Calu3 (cell line): ENCODE measurements around the gene KATNAL2. TPM values are rescaled to one million over a fixed set of nuclear protein-coding genes. Genes with fewer than 3 reads are reported as not detected.

Experiments
- BruUV-seq: library from RNA; stranded (reverse); fragments of 400-500 nt; replicated peaks from 2 replicates; lab custom pipeline; 2021; lab: Mats Ljungman, UMichigan
- CTCF ChIA-PET: fragments of 300-600 bp; sonication (Branson Sonifier 250); formaldehyde crosslinking; loops from one replicate; lab custom pipeline; 2022; ENCODE audit warnings: antibody characterized with exemption; lab: Charles Lee
- DNase-seq: peaks from one replicate; pipeline ENCODE4 v3.0.0; 2022
- H3K27ac Mint-ChIP-seq: one replicate; pipeline ENCODE4 v1.8.0; 2022; ENCODE audit warnings: mixed read lengths; ENCODE audit not compliant: unreplicated experiment
- H3K27me3 Mint-ChIP-seq: one replicate; pipeline ENCODE4 v1.8.0; 2022; ENCODE audit warnings: mixed read lengths; ENCODE audit not compliant: unreplicated experiment
- H3K36me3 Mint-ChIP-seq: one replicate; pipeline ENCODE4 v1.8.0; 2022; ENCODE audit warnings: mild to moderate bottlenecking, moderate library complexity, mixed read lengths; ENCODE audit not compliant: insufficient read depth, unreplicated experiment
- H3K4me1 Mint-ChIP-seq: one replicate; pipeline ENCODE4 v1.8.0; 2022; ENCODE audit warnings: mild to moderate bottlenecking, low read depth, mixed read lengths; ENCODE audit not compliant: unreplicated experiment
- H3K4me3 Mint-ChIP-seq: one replicate; pipeline ENCODE4 v1.8.0; 2022; ENCODE audit warnings: mild to moderate bottlenecking, low read depth, moderate library complexity, mixed read lengths; ENCODE audit not compliant: unreplicated experiment
- H3K9me3 Mint-ChIP-seq: one replicate; pipeline ENCODE4 v1.8.0; 2022; ENCODE audit warnings: low read depth, mixed read lengths; ENCODE audit not compliant: unreplicated experiment
- intact Hi-C: fragments of 100-400 bp; cut with micrococcal nuclease; formaldehyde crosslinking; loops from one replicate; pipeline ENCODE4 v1.10.0; 2022; ENCODE audit not compliant: unreplicated experiment
- total RNA-seq: library from RNA; stranded (reverse); gene quantifications from 2 replicates; pipeline ENCODE4 v1.2.3, GENCODE V29; 2022
- TF ChIP-seq, protein P1 (sequence below): fragments of 200-600 bp; IDR thresholded peaks from one replicate; pipeline ENCODE4 v1.8.0; 2022; ENCODE audit warnings: antibody characterized with exemption; ENCODE audit not compliant: unreplicated experiment

Gene KATNAL2
- total RNA-seq, 1 experiment from 2014 or later: 5.7 TPM

DNA sequence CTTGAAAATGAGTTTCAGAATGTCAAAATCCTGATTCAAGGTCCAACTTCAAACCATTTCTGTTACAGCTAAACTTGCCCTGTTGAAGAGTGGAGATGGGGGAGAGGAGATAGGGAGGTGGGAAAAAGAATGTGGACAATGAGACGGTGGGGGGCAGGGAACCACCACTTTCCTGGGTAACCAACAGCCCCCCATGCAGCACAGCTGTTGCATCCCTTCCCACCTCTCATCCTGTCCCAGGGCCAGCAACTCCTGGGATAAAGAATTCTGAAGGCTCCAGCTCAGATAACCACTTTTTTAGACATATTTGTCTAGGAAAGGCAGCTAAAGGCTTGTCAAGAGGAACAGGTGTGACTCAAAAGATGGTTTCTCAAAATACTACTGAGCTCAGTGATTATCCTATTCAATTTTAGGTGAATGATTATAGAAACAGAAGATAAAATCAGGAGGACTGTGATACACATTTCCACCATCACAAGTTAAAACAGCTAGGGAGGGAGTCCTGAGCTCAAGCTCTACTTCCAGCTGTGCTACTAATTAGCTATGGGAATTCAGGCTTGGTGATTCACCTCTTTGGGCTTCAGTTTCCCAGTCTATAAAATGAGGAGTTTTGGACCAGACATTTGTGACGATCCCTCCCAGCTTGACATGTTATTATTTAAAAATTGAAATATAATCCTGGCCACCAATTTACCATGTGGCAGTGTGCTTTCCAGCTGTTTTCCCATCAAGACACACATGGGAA lies 196.6 kb downstream of the KATNAL2 start:
- no TSS peak for BruUV-seq

DNA sequence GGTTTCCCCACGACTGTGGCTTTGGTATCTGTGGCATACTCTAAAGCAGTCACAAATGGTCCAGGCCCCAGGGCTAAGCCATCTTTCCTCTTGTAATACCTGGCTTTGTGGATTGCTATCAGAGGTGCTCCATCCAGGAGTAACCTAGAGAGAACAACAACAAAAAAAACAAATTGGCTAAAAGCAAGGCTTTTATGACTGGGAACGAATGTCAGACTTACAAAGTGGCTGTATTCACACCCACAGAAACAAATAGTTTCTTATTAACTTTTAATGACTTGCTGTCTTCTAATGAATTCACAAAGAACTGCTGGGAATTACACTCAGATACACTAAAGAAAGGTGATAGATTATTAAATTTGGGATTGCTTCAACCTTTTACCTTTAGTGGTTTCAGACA lies 197.8 kb downstream of the KATNAL2 start:
- intact Hi-C loops: no loop called here
- CTCF ChIA-PET: no interaction called here
- H3K4me3 Mint-ChIP-seq: no peak overlapping the region

More for the DNA sequence above, 196.6 kb downstream of the KATNAL2 start:
- no peak for DNase-seq
- H3K4me3 Mint-ChIP-seq: no peak overlapping the region
- peaks cover 11% of the 10 kb centered on the region for H3K36me3 Mint-ChIP-seq
- H3K4me1 Mint-ChIP-seq: no peaks in the 10 kb centered on the region
- no peak overlapping the region for H3K27ac Mint-ChIP-seq
- TF ChIP-seq, protein P1, sequence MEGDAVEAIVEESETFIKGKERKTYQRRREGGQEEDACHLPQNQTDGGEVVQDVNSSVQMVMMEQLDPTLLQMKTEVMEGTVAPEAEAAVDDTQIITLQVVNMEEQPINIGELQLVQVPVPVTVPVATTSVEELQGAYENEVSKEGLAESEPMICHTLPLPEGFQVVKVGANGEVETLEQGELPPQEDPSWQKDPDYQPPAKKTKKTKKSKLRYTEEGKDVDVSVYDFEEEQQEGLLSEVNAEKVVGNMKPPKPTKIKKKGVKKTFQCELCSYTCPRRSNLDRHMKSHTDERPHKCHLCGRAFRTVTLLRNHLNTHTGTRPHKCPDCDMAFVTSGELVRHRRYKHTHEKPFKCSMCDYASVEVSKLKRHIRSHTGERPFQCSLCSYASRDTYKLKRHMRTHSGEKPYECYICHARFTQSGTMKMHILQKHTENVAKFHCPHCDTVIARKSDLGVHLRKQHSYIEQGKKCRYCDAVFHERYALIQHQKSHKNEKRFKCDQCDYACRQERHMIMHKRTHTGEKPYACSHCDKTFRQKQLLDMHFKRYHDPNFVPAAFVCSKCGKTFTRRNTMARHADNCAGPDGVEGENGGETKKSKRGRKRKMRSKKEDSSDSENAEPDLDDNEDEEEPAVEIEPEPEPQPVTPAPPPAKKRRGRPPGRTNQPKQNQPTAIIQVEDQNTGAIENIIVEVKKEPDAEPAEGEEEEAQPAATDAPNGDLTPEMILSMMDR: no peak
- CTCF ChIA-PET: no interaction called here
- no peaks in the 10 kb centered on the region for H3K9me3 Mint-ChIP-seq
- intact Hi-C loops: no loop called here
- no peaks in the 10 kb centered on the region for H3K27me3 Mint-ChIP-seq

DNA sequence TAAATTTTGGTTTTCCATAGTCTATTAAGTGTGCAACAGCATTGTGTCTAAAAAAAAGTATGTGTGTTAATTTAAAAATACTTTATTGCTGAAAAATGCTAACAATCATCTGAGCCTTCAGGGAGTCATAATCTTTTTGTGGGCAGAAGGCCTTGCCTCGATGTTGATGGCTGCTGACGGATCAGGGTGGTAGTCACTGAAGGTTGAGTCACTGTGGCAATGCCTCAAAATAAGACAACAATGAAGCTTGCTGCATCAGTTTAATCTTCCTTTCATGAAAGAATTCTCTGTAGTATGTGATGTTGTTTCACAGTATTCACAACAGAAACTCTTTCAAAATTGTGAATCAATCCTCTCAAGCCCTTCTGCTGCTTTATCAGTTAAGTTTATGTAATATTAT lies 201.6 kb downstream of the KATNAL2 start:
- BruUV-seq: no TSS peak
- DNase-seq: no peak
- H3K4me3 Mint-ChIP-seq: no peak overlapping the region
- TF ChIP-seq, protein P1: no peak
- H3K9me3 Mint-ChIP-seq: no peaks in the 10 kb centered on the region
- peaks cover 4% of the 10 kb centered on the region for H3K36me3 Mint-ChIP-seq
- CTCF ChIA-PET: interaction anchor here (0.6 kb wide), 1 partner anchor 946 kb away, joined by 3 read pairs; no protein-coding TSS in a partner anchor
- H3K27me3 Mint-ChIP-seq: no peaks in the 10 kb centered on the region
- H3K27ac Mint-ChIP-seq: no peak overlapping the region
- no peaks in the 10 kb centered on the region for H3K4me1 Mint-ChIP-seq
- intact Hi-C loops: no loop called here

More for the DNA sequence above, 197.8 kb downstream of the KATNAL2 start:
- no TSS peak for BruUV-seq
- Mint-ChIP-seq H3K27me3 (no peaks in the 10 kb centered on the region), H3K4me1 (no peaks in the 10 kb centered on the region), H3K9me3 (no peaks in the 10 kb centered on the region), H3K27ac (no peak overlapping the region), H3K36me3 (peaks cover 11% of the 10 kb centered on the region)
- DNase-seq: no peak
- TF ChIP-seq, protein P1: no peak

DNA sequence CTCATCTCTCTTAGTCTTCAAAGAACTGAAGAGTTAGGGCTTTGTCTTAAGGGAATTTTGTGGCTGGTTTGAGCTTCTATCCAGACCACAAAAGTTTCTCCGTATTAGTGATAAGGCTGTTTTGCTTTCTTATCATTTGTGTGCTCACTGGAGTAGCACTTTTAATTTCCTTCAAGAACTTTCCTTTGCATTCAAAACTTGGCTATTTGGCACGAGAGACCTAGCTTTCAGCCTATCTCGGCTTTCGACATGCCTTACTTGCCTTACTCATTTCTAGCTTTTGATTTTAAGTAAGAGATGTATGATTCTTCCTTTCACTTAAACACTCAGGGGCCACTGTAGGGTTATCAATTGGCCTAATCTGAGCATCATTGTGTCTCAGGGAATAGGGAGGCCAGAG lies 203.0 kb downstream of the KATNAL2 start:
- CTCF ChIA-PET: no interaction called here
- H3K27me3 Mint-ChIP-seq: no peaks in the 10 kb centered on the region
- peaks cover 4% of the 10 kb centered on the region for H3K36me3 Mint-ChIP-seq
- no peaks in the 10 kb centered on the region for H3K4me1 Mint-ChIP-seq
- no peak overlapping the region for H3K4me3 Mint-ChIP-seq
- H3K27ac Mint-ChIP-seq: no peak overlapping the region
- H3K9me3 Mint-ChIP-seq: no peaks in the 10 kb centered on the region
- intact Hi-C loops: no loop called here
- TF ChIP-seq, protein P1: no peak
- DNase-seq: no peak
- no TSS peak for BruUV-seq
